GM12873 (cell line): Measurements from ENCODE around the gene SNRNP70.
"Not testable (repeated sequence)": the region's sequence is repeated elsewhere in the genome, so short reads cannot be mapped to it uniquely, and the experiment has no call there.

Experiments
- TF ChIP-seq, protein P1 (sequence below): IDR thresholded peaks from 2 replicates; pipeline ENCODE4 v1.5.1; 2012; ENCODE audit warnings: low read depth, mild to moderate bottlenecking, moderate library complexity, low read length, control low read depth; ENCODE audit not compliant: insufficient read depth; ENCODE audit errors: missing control alignments

Gene SNRNP70, protein sequence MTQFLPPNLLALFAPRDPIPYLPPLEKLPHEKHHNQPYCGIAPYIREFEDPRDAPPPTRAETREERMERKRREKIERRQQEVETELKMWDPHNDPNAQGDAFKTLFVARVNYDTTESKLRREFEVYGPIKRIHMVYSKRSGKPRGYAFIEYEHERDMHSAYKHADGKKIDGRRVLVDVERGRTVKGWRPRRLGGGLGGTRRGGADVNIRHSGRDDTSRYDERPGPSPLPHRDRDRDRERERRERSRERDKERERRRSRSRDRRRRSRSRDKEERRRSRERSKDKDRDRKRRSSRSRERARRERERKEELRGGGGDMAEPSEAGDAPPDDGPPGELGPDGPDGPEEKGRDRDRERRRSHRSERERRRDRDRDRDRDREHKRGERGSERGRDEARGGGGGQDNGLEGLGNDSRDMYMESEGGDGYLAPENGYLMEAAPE

DNA sequence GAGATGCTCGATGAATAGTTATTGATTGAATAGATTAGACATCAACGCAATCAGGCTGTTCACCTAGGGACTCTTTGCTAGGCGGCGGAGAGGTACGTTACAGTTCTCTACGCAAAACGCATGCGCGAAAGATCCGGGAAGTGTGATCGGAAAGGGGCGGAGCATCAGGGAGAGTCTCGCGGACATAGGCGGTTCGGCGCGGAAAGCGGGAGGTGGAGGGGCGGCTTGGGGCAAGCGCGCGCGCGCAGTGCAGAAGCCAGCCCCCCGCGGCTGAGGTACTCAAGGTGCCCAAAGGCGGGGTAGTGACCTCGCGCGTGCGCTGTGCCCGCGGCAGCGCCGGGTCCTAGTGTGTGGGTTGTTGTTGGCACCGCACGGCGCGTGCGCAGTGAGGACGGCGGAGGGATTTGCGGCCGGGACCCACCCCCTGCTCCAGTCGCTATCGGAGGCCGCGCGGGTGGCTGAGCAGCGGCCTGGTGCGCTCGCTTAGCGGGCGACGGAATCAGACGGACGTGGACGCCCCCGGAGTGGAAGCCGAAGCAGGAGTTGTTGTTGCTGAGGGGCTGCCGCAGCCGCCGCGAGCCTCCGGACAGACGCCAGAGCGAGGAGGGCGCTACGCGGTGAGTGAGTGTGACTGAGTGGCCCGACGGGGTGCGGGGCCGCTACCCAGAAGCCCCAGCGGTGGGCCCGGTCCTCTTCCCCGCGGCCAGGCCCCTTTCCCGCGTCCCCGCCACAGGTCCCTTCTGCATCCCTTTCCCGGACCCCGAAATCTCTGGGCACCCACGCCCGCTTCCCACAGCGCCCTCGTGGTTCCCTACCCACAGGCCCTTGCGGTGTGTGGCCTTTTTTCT is at the start of gene SNRNP70:
TSS of gene SNRNP70 (plus strand) at position 432 of the 848 bp plus-strand sequence. CDS start 964 bp downstream, outside the sequence.
- TF ChIP-seq, protein P1, sequence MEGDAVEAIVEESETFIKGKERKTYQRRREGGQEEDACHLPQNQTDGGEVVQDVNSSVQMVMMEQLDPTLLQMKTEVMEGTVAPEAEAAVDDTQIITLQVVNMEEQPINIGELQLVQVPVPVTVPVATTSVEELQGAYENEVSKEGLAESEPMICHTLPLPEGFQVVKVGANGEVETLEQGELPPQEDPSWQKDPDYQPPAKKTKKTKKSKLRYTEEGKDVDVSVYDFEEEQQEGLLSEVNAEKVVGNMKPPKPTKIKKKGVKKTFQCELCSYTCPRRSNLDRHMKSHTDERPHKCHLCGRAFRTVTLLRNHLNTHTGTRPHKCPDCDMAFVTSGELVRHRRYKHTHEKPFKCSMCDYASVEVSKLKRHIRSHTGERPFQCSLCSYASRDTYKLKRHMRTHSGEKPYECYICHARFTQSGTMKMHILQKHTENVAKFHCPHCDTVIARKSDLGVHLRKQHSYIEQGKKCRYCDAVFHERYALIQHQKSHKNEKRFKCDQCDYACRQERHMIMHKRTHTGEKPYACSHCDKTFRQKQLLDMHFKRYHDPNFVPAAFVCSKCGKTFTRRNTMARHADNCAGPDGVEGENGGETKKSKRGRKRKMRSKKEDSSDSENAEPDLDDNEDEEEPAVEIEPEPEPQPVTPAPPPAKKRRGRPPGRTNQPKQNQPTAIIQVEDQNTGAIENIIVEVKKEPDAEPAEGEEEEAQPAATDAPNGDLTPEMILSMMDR, result no peak

DNA sequence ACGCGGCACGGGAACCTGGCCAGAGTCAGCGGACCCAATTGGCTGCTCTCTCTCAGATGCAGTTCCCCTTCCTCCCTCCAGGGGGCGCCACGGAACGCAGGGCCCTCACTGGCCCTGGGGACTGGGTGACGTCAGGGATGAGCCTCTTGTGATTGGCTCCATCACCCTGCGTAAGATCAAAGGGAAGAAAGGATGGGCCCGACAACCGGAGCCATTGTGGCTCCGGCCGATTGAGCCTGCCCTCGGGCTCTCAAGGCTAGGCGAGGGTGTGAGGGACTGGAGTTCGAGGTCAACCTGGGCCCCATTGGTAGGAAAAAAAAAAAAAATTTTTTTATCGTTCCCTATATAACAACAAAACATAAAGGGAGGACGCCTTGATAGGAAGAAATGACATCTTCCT is 48.4 kb upstream of the SNRNP70 start, which contains the start of gene CGB1:
TSS of gene CGB1 (minus strand) at position 81 of the 400 bp plus-strand sequence. CDS start 184 bp downstream, outside the sequence.
- TF ChIP-seq, protein P1, result peak; percentile 68

DNA sequence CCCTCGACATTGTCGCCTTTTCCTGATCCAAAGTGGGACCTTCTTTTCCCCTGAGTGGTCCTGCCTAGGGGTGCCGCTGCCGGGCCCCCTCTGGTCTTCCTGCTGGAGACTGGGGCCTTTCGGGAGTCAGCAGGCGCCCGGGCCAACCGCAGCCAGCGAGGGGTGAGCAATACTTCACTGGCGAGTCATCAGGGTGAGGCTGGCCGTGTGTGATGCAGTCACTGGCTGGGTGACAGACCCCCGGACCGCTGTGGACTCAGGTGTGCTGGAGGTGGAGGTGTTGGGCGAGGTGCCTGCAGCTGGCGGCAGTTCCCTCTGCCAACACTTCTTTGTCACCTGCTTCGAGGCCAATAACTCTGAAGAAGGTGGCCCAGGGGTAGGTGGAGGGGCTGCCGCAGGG is 43.1 kb upstream of the SNRNP70 start:
- TF ChIP-seq, protein P1, result no peak

DNA sequence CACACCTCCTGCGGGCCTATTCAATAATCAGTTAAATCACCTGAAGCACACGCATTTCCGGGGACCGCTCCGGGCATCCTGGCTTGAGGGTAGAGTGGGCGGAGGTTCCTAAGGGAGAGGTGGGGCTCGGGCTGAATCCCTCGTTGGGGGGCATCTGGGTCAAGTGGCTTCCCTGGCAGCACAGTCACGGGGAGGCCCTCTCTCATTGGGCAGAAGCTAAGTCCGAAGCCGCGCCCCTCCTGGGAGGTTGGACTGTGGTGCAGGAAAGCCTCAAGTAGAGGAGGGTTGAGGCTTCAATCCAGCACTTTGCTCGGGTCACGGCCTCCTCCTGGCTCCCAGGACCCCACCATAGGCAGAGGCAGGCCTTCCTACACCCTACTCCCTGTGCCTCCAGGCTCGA is 41.7 kb upstream of the SNRNP70 start, which contains the start of gene CGB5:
TSS of gene CGB5 (plus strand) at position 301 of the 400 bp plus-strand sequence. CDS start 362 bp downstream, outside the sequence.
- TF ChIP-seq, protein P1, result not testable (repeated sequence)

DNA sequence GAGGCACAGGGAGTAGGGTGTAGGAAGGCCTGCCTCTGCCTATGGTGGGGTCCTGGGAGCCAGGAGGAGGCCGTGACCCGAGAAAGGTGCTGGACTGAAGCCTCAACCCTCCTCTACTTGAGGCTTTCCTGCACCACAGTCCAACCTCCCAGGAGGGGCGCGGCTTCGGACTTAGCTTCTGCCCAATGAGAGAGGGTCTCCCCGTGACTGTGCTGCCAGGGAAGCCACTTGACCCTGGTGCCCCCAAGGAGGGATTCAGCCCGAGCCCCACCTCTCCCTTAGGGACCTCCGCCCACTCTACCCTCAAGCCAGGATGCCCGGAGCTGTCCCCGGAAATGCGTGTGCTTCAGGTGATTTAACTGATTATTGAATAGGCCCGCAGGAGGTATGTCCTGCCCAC is 36.2 kb upstream of the SNRNP70 start, which contains the start of gene CGB8:
TSS of gene CGB8 (minus strand) at position 101 of the 400 bp plus-strand sequence. CDS start 372 bp downstream, outside the sequence.
- TF ChIP-seq, protein P1, result not testable (repeated sequence)

DNA sequence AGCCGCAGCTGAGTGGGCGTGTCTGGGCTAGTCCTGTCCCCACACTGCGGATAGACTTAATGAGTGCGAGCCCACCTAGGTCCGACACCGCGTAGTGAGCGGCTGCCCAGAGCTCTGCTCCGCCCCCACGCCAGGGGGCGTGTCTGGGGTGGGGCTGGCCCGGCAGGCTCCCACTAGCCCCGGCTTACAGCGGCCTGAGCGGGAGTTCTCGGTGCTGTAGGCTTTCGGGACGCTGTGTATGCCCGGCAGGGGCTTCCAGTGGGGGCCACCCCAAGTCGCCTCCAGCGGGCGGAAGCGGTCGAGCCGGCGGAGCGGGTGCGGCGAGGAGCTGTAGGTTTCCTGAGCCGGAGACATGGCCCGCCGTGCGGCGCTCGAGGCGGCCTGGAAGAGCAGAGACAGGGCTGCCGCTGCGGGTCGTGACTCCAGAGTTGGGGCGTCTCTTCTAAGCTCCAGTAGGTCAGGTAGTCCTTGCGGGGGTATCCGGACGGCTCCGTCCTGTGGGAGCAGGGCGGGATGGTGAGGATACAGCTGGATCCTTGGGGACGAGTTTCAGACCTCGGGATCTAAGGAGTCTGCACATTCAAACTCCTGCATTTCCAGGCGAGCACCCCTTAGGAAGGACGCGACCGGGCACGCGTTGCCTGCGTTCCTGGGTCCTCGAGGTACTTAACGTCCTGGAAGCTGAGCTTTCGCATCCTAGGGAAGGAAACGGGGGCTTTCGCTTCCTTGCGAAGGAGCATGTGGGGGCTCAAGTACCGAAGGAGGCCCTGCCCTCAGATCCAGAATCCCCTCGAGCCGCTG is 28.9 kb upstream of the SNRNP70 start:
- TF ChIP-seq, protein P1, result peak; percentile 13
